Stomach (tissue), 9 donors: ENCODE measurements around the gene NENF. TPM values are rescaled to one million over a fixed set of nuclear protein-coding genes. Genes with fewer than 3 reads are reported as not detected.
"Not testable (repeated sequence)": the region's sequence is repeated elsewhere in the genome, so short reads cannot be mapped to it uniquely, and the experiment has no call there.

ENCODE experiments used
- DNase-seq, 2 donors: peaks; one replicate each; pipeline versions ENCODE4 v3.0.0 to v3.0.0-alpha.2; 2013 to 2019
- H3K27ac ChIP-seq, 5 donors: fragments of 200-600 bp in 4 of 5; sonication (generic) in 4 of 5; one replicate each; pipeline ENCODE4 v1.5.1; 2013 to 2019; ENCODE audit warnings: mild to moderate bottlenecking in 1 of 5, moderate library complexity in 1 of 5
- H3K27me3 ChIP-seq, 3 donors: fragments of 200-600 bp; sonication (generic); one replicate each; pipeline ENCODE4 v1.5.1; 2017 to 2019; ENCODE audit warnings: mixed run types in 1 of 3
- H3K36me3 ChIP-seq, 4 donors: fragments of 200-600 bp; sonication (generic); 1 replicate in 3 of 4; 2 replicates in 1 of 4; pipeline ENCODE4 v1.5.1; 2016 to 2019
- H3K4me1 ChIP-seq, 4 donors: fragments of 200-600 bp; sonication (generic); one replicate each; pipeline ENCODE4 v1.5.1; 2016 to 2019
- H3K4me3 ChIP-seq, 4 donors: fragments of 200-600 bp; sonication (generic) in 3 of 4; one replicate each; pipeline ENCODE4 v1.5.1; 2016 to 2019; ENCODE audit warnings: mild to moderate bottlenecking in 1 of 4
- H3K9me3 ChIP-seq, 4 donors: fragments of 200-600 bp; sonication (generic); one replicate each; pipeline ENCODE4 v1.5.1; 2016 to 2019
- CTCF ChIP-seq, 7 experiments: fragments of 450-650 bp in 4 of 7; fragments of 200-600 bp in 3 of 7; sonication (generic) in 3 of 7; IDR thresholded peaks; one replicate each; pipeline ENCODE4 v1.5.1; 2016 to 2019; ENCODE audit warnings: antibody characterized with exemption in 7 of 7, control low read depth in 2 of 7, mild to moderate bottlenecking in 1 of 7
- EP300 ChIP-seq: sonication (generic); formaldehyde crosslinking; IDR thresholded peaks from one replicate; pipeline ENCODE4 v1.6.1; 2017; ENCODE audit warnings: antibody characterized with exemption
- POLR2A ChIP-seq, 4 donors: fragments of 450-650 bp; IDR thresholded peaks; one replicate each; pipeline ENCODE4 v1.6.1; 2016; ENCODE audit warnings: antibody characterized with exemption in 4 of 4, control low read depth in 2 of 4, mild to moderate bottlenecking in 1 of 4, moderate library complexity in 1 of 4
- POLR2AphosphoS5 ChIP-seq, 3 donors: sonication (generic); formaldehyde crosslinking; IDR thresholded peaks; one replicate each; pipeline ENCODE4 v1.6.1; 2016; ENCODE audit warnings: antibody characterized with exemption in 3 of 3
- WGBS, 5 donors: extraction: QIAGEN DNeasy Blood & Tissue Kit in 3 of 5; methylation state at CpG; one replicate each; pipeline versions ENCODE4 v1.1.5 to v1.1.7; 2013 to 2018; 5-methylcytosine and 5-hydroxymethylcytosine counted together
- intact Hi-C: fragments of 100-400 bp; cut with DNase I; formaldehyde crosslinking; loops from one replicate; pipeline ENCODE4 v1.15.1; 2023; ENCODE audit warnings: low total_unique reads
- polyA plus RNA-seq, 3 donors: library from polyadenylated mRNA; stranded (reverse); fragments of 200-250 nt; gene quantifications; one replicate each; pipeline ENCODE4 v1.2.3, GENCODE V29; 2013
- total RNA-seq, 5 donors: library from RNA; depleted of rRNA; stranded (reverse); fragments of >200 nt; gene quantifications; one replicate each; pipeline versions ENCODE4 v1.1.0 to v1.2.3, GENCODE V29; 2014 to 2016
- donor health status: healthy with polysubstance abuse.
- donor health status: Bipolar disorder and iron deficiency.
- donor health status: healthy.

NENF gene
- total and polyA plus RNA-seq, 8 donors = 6.4 to 96.5 (median 38.1) TPM

GRCh38 chr1:212477014-212477679 is 44.4 kb downstream of the NENF start:
- 28 to 34% (median 30%) methylated on average over 12 of the region's 12 CpGs for WGBS, 5 donors

GRCh38 chr1:212477680-212478466 is 45.2 kb downstream of the NENF start:
- intact Hi-C loops = loop anchor here (10.0 kb wide), 1 partner anchor 147 kb away; a partner anchor contains a TSS
- 51 to 61% (median 55%) methylated on average over 8 of the region's 8 CpGs for WGBS, 5 donors
- Histone ChIP-seq H3K27ac (no peak overlapping the region), H3K36me3 (no peaks in the 10 kb centered on the region), H3K27me3 (peaks cover 0 to 9% (median 0%) of the 10 kb centered on the region in 3 donors), H3K9me3 (no peaks in the 10 kb centered on the region), H3K4me1 (peaks cover 0 to 12% (median 4%) of the 10 kb centered on the region in 4 donors), H3K4me3 (no peak overlapping the region)
- TF ChIP-seq POLR2AphosphoS5 (IDR thresholded peaks at IDR 0.05) (no peak), POLR2A (IDR thresholded peaks at IDR 0.05) (no peak)
- DNase-seq = no peak

More at GRCh38 chr1:212477014-212477679, 44.4 kb downstream of the NENF start:
- no peaks in the 10 kb centered on the region for H3K9me3 ChIP-seq
- peak; percentile 84 to 94 for DNase-seq
- H3K36me3 ChIP-seq = no peaks in the 10 kb centered on the region
- peak in 5 of 7 experiments; percentile 66 to 90 (median 78) for TF ChIP-seq CTCF (IDR thresholded peaks at IDR 0.05)
- TF ChIP-seq POLR2AphosphoS5 (IDR thresholded peaks at IDR 0.05) = peak in 1 of 3 donors; percentile 65
- TF ChIP-seq POLR2A (IDR thresholded peaks at IDR 0.05) = no peak
- intact Hi-C loops = loop anchor here (10.0 kb wide), 1 partner anchor 148 kb away; a partner anchor contains a TSS
- H3K4me3 ChIP-seq = no peak overlapping the region
- no peak overlapping the region for H3K27ac ChIP-seq
- H3K27me3 ChIP-seq = peaks cover 0 to 9% (median 0%) of the 10 kb centered on the region in 3 donors
- peaks cover 0 to 12% (median 4%) of the 10 kb centered on the region in 4 donors for H3K4me1 ChIP-seq

- DNase-seq = no peak
- TF ChIP-seq CTCF (IDR thresholded peaks at IDR 0.05) = no peak
- TF ChIP-seq POLR2AphosphoS5 (IDR thresholded peaks at IDR 0.05) = no peak
- TF ChIP-seq POLR2A (IDR thresholded peaks at IDR 0.05) = no peak
- TF ChIP-seq EP300 = no peak
- Histone ChIP-seq H3K4me3 (no peak overlapping the region), H3K9me3 (no peaks in the 10 kb centered on the region), H3K36me3 (no peaks in the 10 kb centered on the region), H3K27ac (no peak overlapping the region), H3K4me1 (peaks cover 0 to 12% (median 4%) of the 10 kb centered on the region in 4 donors), H3K27me3 (peaks cover 0 to 9% (median 0%) of the 10 kb centered on the region in 3 donors)
- WGBS, 5 donors = 81 to 89% (median 84%) methylated on average over 12 of the region's 12 CpGs
- intact Hi-C loops = loop anchor here (10.0 kb wide), 1 partner anchor 146 kb away; a partner anchor contains a TSS
Observed at GRCh38 chr1:212478467-212479025, 45.8 kb downstream of the NENF start.

- TF ChIP-seq EP300 (no peak), POLR2A (IDR thresholded peaks at IDR 0.05) (no peak), CTCF (IDR thresholded peaks at IDR 0.05) (no peak), POLR2AphosphoS5 (IDR thresholded peaks at IDR 0.05) (no peak)
- intact Hi-C loops = loop anchor here (10.0 kb wide), 1 partner anchor 146 kb away; a partner anchor contains a TSS
- 83 to 88% (median 87%) methylated on average over 7 of the region's 7 CpGs for WGBS, 5 donors
- H3K4me1 ChIP-seq = peaks cover 0 to 12% (median 4%) of the 10 kb centered on the region in 4 donors
- H3K9me3 ChIP-seq = no peaks in the 10 kb centered on the region
- no peaks in the 10 kb centered on the region for H3K36me3 ChIP-seq
- H3K27ac ChIP-seq = no peak overlapping the region
- H3K27me3 ChIP-seq = peaks cover 0 to 9% (median 0%) of the 10 kb centered on the region in 3 donors
- no peak for DNase-seq
- H3K4me3 ChIP-seq = no peak overlapping the region
Observed at GRCh38 chr1:212479188-212479587, 46.5 kb downstream of the NENF start.

- H3K36me3 ChIP-seq, H3K9me3 ChIP-seq, DNase-seq, H3K4me3 ChIP-seq, H3K27me3 ChIP-seq, intact Hi-C loops, H3K27ac ChIP-seq: not testable (repeated sequence)
- 78 to 86% (median 84%) methylated on average over 11 of the region's 11 CpGs for WGBS, 5 donors
- H3K4me1 ChIP-seq = peaks cover 3 to 20% (median 10%) of the 10 kb centered on the region in 4 donors
Observed at GRCh38 chr1:212480711-212481437, 48.2 kb downstream of the NENF start.
